Esophagus muscularis mucosa (tissue), 4 donors: ENCODE results near the gene PDIA5.

ENCODE experiments used
- EP300 ChIP-seq: sonication (generic); formaldehyde crosslinking; IDR thresholded peaks from one replicate; pipeline ENCODE4 v1.6.1; 2017; ENCODE audit warnings: antibody characterized with exemption
- POLR2A ChIP-seq: fragments of 450-650 bp; IDR thresholded peaks from one replicate; pipeline ENCODE4 v1.6.1; 2017; ENCODE audit warnings: antibody characterized with exemption, moderate library complexity, mild to moderate bottlenecking, low read depth
- POLR2AphosphoS5 ChIP-seq, 2 donors: sonication (generic); formaldehyde crosslinking; IDR thresholded peaks; one replicate each; pipeline ENCODE4 v1.6.1; 2017; ENCODE audit warnings: antibody characterized with exemption in 2 of 2
- TF ChIP-seq, protein P1 (sequence below), 3 experiments: fragments of 200-600 bp in 2 of 3; fragments of 450-650 bp in 1 of 3; sonication (generic) in 2 of 3; IDR thresholded peaks; one replicate each; pipeline ENCODE4 v1.5.1; 2017 to 2019; ENCODE audit warnings: antibody characterized with exemption in 3 of 3, mild to moderate bottlenecking in 2 of 3, moderate library complexity in 1 of 3

DNA sequence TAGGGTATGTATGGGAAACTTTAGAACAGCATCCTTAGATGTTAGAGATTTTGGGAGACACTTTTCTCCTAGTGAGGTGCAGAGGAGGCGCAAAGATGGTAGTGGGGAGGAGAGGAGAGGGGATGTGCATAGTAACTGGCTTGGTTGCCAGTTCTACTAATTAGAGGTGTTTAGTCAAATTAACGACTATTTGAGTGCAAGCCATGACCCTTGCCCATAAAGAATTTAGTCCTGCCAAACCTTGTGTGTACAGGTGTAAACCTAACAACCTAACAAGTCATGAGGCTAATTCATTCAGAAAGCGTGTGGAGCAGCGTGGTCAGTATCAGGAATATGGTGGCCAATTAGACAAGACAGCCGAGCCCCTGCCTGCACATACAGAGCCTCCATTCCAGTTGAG is 72.7 kb downstream of the PDIA5 start:
- TF ChIP-seq, protein P1, sequence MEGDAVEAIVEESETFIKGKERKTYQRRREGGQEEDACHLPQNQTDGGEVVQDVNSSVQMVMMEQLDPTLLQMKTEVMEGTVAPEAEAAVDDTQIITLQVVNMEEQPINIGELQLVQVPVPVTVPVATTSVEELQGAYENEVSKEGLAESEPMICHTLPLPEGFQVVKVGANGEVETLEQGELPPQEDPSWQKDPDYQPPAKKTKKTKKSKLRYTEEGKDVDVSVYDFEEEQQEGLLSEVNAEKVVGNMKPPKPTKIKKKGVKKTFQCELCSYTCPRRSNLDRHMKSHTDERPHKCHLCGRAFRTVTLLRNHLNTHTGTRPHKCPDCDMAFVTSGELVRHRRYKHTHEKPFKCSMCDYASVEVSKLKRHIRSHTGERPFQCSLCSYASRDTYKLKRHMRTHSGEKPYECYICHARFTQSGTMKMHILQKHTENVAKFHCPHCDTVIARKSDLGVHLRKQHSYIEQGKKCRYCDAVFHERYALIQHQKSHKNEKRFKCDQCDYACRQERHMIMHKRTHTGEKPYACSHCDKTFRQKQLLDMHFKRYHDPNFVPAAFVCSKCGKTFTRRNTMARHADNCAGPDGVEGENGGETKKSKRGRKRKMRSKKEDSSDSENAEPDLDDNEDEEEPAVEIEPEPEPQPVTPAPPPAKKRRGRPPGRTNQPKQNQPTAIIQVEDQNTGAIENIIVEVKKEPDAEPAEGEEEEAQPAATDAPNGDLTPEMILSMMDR (IDR thresholded peaks at IDR 0.05) = no peak
- TF ChIP-seq POLR2A (no peak), POLR2AphosphoS5 (IDR thresholded peaks at IDR 0.05) (no peak), EP300 (no peak)
